AG04449 (cell line): Measurements from ENCODE around the gene TMEM52.

ENCODE experiments used
- CTCF ChIA-PET: fragments of 350-600 bp; formaldehyde crosslinking; extraction: SDS; loops from one replicate; lab custom pipeline; 2021; ENCODE audit warnings: antibody characterized with exemption; lab: Yijun Ruan, JAX
- POLR2A ChIA-PET: fragments of 400-600, 350-600 bp; formaldehyde crosslinking; extraction: SDS; loops from one replicate; lab custom pipeline; 2020; ENCODE audit warnings: antibody characterized with exemption, inconsistent platforms; lab: Yijun Ruan, JAX
- DNase-seq: peaks from one replicate; pipeline ENCODE4 v3.0.0-alpha.2; 2010; ENCODE audit warnings: low read depth, low spot score
- H3K4me3 ChIP-seq: 2 replicates; pipeline ENCODE4 v1.5.1; 2011; ENCODE audit warnings: low read depth, mild to moderate bottlenecking, control low read depth, low read length
- CTCF ChIP-seq: IDR thresholded peaks from one replicate; pipeline ENCODE4 v1.5.1; 2011; ENCODE audit warnings: mild to moderate bottlenecking, moderate library complexity, low read length, control low read depth, inconsistent platforms; ENCODE audit not compliant: insufficient read depth; ENCODE audit errors: missing control alignments

The TMEM52 gene

DNA sequence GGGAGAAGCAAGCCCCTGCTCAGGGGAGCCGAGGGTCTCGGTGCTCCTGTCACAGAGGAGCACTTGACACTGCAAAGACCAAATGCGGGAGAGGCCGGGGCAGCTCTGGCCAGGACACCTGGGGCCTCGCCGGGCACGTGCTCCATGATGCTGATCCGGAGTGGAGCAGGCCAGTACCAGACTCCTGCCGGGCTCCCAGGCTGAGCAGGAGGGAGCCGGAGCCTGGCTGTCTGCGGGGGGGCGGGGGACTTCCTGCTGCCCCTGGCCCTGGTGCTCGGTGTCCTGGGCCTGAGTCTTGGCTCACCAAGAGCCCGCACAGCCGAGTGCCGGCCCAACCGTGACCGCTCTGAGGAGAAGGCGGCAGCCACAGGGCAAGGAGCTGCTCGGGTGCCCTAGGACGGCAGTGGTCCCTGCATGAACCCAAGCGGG, 38.5 kb upstream of the TMEM52 start:
- H3K4me3 ChIP-seq = no peak overlapping the region
- no peak for TF ChIP-seq CTCF
- ChIA-PET CTCF (interaction anchor here (1.3 to 1.7 kb wide), 2 partner anchors 8 to 87 kb away, joined by 3 to 5 read pairs; no protein-coding TSS in a partner anchor), POLR2A (no interaction called here)
- DNase-seq = no peak

- no peak for TF ChIP-seq CTCF
- no peak for DNase-seq
- no peak overlapping the region for H3K4me3 ChIP-seq
- ChIA-PET POLR2A (no interaction called here), CTCF (interaction anchor here (1.0 to 1.3 kb wide), 2 partner anchors 88 to 90 kb away, joined by 3 read pairs; no protein-coding TSS in a partner anchor)
Measured at GRCh38 chr1:1956586-1957532, 37.8 kb upstream of the TMEM52 start.

GRCh38 chr1:1956101-1956500, 37.0 kb upstream of the TMEM52 start:
- ChIA-PET CTCF (interaction anchor here (1.0 to 1.6 kb wide), 3 partner anchors 12 to 91 kb away, joined by 3 to 5 read pairs (median 3); no protein-coding TSS in a partner anchor), POLR2A (no interaction called here)
- H3K4me3 ChIP-seq = no peak overlapping the region
- no peak for DNase-seq
- no peak for TF ChIP-seq CTCF

- CTCF ChIA-PET = interaction anchor here (1.6 kb wide), 2 partner anchors 11 to 89 kb away, joined by 5 to 6 read pairs; no protein-coding TSS in a partner anchor
- DNase-seq = no peak
- H3K4me3 ChIP-seq = no peak overlapping the region
- TF ChIP-seq CTCF = no peak
- POLR2A ChIA-PET = no interaction called here
Measured at GRCh38 chr1:1955621-1956094, 36.6 kb upstream of the TMEM52 start.

DNA sequence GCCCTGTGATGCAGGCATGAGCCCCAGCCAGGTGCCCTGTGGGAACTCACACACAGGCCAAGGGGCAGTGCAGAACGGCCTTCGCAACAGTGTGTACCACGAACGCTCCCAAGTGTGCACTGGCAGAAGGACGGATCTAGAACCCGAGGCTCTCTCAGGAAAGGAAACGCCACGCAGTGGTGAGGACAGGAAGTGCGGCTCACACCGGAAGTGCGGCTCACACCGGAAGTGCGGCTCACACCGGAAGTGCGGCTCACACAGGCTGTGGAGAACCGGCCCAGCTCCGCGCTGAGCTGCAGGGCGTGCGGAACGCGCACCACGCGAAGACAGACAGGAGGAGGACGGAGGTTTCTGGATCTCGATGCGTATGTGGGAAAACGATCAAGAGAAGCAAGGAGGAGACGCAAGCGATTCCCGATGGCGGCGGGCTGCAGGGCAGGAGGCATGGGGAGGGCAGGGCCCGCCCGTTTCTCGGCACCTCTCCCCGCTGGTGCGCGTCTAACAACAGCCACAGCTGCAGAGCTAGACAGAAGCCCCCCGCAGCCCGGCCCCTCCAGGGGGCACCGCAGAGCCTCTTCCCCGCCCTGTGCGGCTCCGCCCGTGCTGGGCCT, 35.9 kb upstream of the TMEM52 start:
- peak; percentile 5 for TF ChIP-seq CTCF
- ChIA-PET CTCF (interaction anchor here (1.6 kb wide), 2 partner anchors 10 to 90 kb away, joined by 5 to 6 read pairs; no protein-coding TSS in a partner anchor), POLR2A (no interaction called here)
- H3K4me3 ChIP-seq = no peak overlapping the region
- no peak for DNase-seq

- ChIA-PET POLR2A (no interaction called here), CTCF (interaction anchor here (1.6 kb wide), 2 partner anchors 10 to 91 kb away, joined by 6 to 12 read pairs; no protein-coding TSS in a partner anchor)
- no peak for TF ChIP-seq CTCF
- no peak overlapping the region for H3K4me3 ChIP-seq
- no peak for DNase-seq
Measured at GRCh38 chr1:1954015-1954414, 34.9 kb upstream of the TMEM52 start.
